Measurements from ENCODE around the gene OAS1. TPM values are rescaled to one million over a fixed set of nuclear protein-coding genes. Genes with fewer than 3 reads are reported as not detected.
"Not testable (repeated sequence)": the region's sequence is repeated elsewhere in the genome, so short reads cannot be mapped to it uniquely, and the experiment has no call there.

OAS1 gene
- total RNA-seq, 2 experiments from 2014 or later, result 143 to 146 TPM

DNA sequence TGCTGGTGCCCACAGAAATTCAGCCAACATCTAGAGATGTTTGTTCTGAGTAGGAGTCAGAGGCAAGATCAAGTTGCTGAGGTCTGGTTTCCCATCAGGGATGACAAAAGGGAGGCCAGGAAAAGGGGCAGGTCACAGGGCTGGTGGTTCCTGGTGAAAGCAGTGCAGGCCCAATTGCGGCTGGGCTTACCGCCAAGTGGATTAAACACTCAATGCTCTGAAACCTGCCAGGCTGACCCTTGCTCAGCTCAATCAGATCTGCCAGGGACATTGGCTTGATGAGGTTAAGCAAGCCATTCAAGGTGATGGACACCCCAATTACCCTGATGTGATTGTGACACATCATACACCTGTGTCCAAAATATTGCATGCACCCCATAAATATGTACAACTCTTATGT is 5.5 kb upstream of the OAS1 start:
- H3K27me3 Mint-ChIP-seq (ENCODE audit: low read depth), result peaks cover 17% of the 10 kb centered on the region
- no peak for DNase-seq
- H3K4me1 Mint-ChIP-seq (ENCODE audit: low read depth), result peaks cover 44% of the 10 kb centered on the region
- H3K4me3 Mint-ChIP-seq, result no peak overlapping the region
- H3K27ac Mint-ChIP-seq, result no peak overlapping the region
- no peaks in the 10 kb centered on the region for H3K9me3 Mint-ChIP-seq (ENCODE audit: insufficient read depth)
- CTCF ChIA-PET, result interaction anchor here (1.0 to 2.3 kb wide), 15 partner anchors 9 to 273 kb away, joined by 3 to 14 read pairs (median 7); partner anchors contain the start of genes OAS2 and OAS3
- ATAC-seq, result no peak
- POLR2A ChIA-PET, result interaction anchor here (1.2 to 3.5 kb wide), 2 partner anchors 37 to 77 kb away, joined by 5 to 37 read pairs; partner anchors contain the start of genes OAS2 and OAS3
- no peaks in the 10 kb centered on the region for H3K36me3 Mint-ChIP-seq (ENCODE audit: low read depth)

DNA sequence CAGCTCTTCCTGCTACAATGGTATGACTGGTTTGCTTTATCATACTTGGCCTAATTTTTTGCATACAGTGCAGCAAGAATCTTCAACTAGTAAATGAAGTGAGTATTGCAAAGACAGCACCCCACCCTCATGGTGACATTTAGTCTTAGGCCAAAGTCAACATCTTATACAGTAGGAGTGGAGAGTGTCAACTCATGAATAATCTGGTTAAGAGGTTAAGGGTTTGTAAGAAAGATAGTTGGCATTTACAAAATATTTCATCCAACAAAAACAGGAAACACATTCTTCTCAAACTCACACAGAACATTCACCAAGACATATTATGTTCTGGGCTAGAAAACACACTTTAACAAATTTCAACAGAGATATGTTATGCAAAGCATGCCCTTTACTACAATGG is 2.2 kb upstream of the OAS1 start:
- no peak for ATAC-seq
- Mint-ChIP-seq H3K4me1 (ENCODE audit: low read depth) (peaks cover 61% of the 10 kb centered on the region), H3K27ac (peak overlapping the region; percentile 37), H3K27me3 (ENCODE audit: low read depth) (no peaks in the 10 kb centered on the region), H3K9me3 (ENCODE audit: insufficient read depth) (no peaks in the 10 kb centered on the region), H3K36me3 (ENCODE audit: low read depth) (peaks cover 28% of the 10 kb centered on the region), H3K4me3 (no peak overlapping the region)
- POLR2A ChIA-PET, result interaction anchor here (6.6 to 7.4 kb wide), 2 partner anchors 35 to 74 kb away, joined by 74 to 104 read pairs; partner anchors contain the start of genes OAS2 and OAS3
- no peak for DNase-seq
- CTCF ChIA-PET, result interaction anchor here (1.2 kb wide), 1 partner anchor 27 kb away, joined by 3 read pairs; no protein-coding TSS in a partner anchor

DNA sequence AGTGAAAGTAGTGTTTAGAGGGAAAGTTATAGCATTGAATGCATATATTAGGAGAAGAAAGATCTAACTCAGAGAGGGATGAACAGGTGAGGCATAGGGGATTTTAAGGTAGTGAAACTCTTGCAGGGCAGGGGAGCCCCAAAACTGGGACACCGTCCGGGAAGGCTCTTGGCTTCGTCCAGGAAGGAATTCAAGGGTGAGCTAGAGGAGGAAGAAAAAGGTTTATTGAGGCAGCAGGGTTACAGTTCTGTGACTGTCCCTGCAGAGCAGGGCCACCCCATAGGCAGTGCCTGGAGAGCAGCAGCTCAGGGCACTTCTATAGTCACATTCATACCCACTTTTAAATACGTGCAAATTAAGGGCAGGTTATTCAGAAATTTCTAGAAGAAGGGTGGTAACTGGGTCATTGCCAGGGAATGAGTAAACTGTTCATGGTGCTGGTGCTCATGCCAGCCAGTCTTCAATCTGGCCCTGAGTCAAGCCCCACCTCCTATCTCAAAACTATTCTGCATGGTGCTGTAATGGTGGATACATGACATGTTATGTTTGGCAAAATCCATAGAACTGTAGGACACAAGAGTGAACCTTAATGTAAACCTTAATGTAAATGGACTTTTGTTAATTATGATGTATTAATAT is 1.2 kb upstream of the OAS1 start:
- Mint-ChIP-seq H3K4me1 (ENCODE audit: low read depth) (peaks cover 66% of the 10 kb centered on the region), H3K27me3 (ENCODE audit: low read depth) (no peaks in the 10 kb centered on the region)
- CTCF ChIA-PET, result interaction anchor here (1.2 to 3.3 kb wide), 6 partner anchors 26 to 87 kb away, joined by 3 to 20 read pairs (median 10); partner anchors contain the start of genes OAS2 and OAS3

DNA sequence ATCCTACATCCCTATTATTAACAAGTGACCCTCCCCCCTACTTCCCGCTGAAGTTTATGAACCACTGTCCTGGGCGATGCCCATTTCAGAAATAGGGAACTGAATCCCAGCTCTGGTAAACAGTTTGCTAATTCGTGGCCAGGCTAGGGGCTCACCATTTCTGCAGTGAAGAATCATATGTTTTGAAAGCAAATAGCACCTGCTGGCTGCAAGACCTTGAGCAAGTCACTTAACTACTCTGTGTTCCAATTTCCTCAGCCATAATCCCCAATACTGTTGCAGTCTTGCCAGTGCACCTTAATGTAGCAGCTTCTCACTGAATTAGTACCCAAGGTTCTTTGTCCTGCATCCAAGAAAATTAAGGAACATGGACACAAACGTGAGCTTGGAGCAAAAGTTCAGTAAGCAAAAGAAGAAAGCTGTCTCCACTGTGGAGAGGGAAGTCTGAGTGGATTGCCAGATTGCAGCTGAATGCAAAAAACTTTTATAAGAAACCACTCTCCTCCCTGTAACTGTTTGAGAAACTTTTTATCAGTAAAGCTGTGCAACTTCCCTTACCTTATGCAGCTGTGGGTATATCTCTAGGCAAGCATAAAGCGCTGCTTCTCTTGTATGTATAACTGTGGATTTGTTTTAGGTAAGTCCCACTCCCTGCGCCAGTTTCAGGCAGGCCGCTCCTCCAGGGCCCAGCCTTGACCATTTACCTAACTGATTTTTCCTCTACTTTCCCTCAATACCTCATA is 824 bp downstream of the OAS1 start:
- Mint-ChIP-seq H3K4me1 (ENCODE audit: low read depth) (peaks cover 62% of the 10 kb centered on the region), H3K27ac (peak overlapping the region; percentile 95), H3K36me3 (ENCODE audit: low read depth) (peaks cover 58% of the 10 kb centered on the region), H3K9me3 (ENCODE audit: insufficient read depth) (peaks cover 9% of the 10 kb centered on the region), H3K27me3 (ENCODE audit: low read depth) (no peaks in the 10 kb centered on the region), H3K4me3 (peak overlapping the region; percentile 95)
- ATAC-seq (peak; percentile 27), DNase-seq (peak; percentile 27)
- ChIA-PET CTCF (interaction anchor here (0.8 to 3.3 kb wide), 13 partner anchors 9 to 245 kb away, joined by 3 to 20 read pairs (median 4); partner anchors contain the start of genes OAS2 and OAS3), POLR2A (interaction anchor here (0.9 to 7.4 kb wide), 9 partner anchors 10 to 279 kb away, joined by 3 to 104 read pairs (median 8); partner anchors contain the start of genes OAS2 and OAS3)

More for the DNA sequence above, 1.2 kb upstream of the OAS1 start:
- DNase-seq, result no peak
- POLR2A ChIA-PET, result interaction anchor here (1.0 to 7.4 kb wide), 4 partner anchors 14 to 73 kb away, joined by 3 to 104 read pairs (median 41); partner anchors contain the start of genes OAS2 and OAS3
- Mint-ChIP-seq H3K9me3 (ENCODE audit: insufficient read depth) (no peaks in the 10 kb centered on the region), H3K4me3 (no peak overlapping the region), H3K36me3 (ENCODE audit: low read depth) (peaks cover 38% of the 10 kb centered on the region), H3K27ac (peak overlapping the region; percentile 67)
- no peak for ATAC-seq

DNA sequence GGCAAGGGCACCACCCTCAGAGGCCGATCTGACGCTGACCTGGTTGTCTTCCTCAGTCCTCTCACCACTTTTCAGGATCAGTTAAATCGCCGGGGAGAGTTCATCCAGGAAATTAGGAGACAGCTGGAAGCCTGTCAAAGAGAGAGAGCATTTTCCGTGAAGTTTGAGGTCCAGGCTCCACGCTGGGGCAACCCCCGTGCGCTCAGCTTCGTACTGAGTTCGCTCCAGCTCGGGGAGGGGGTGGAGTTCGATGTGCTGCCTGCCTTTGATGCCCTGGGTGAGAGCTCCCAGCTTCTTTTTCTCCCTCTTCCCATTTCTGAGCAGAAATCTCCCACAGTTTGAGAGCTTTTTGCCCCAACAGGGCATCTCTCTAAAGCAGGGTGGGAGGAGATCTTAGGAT is 1.8 kb downstream of the OAS1 start:
- ChIA-PET CTCF (interaction anchor here (0.8 to 2.0 kb wide), 2 partner anchors 16 to 85 kb away, joined by 4 to 9 read pairs; no protein-coding TSS in a partner anchor), POLR2A (interaction anchor here (3.1 to 7.4 kb wide), 3 partner anchors 9 to 70 kb away, joined by 15 to 104 read pairs (median 74); partner anchors contain the start of genes OAS2 and OAS3)
- Mint-ChIP-seq H3K27me3 (ENCODE audit: low read depth) (no peaks in the 10 kb centered on the region), H3K36me3 (ENCODE audit: low read depth) (peaks cover 68% of the 10 kb centered on the region), H3K4me3 (peak overlapping the region; percentile 95), H3K9me3 (ENCODE audit: insufficient read depth) (peaks cover 19% of the 10 kb centered on the region), H3K4me1 (ENCODE audit: low read depth) (peaks cover 62% of the 10 kb centered on the region), H3K27ac (peak overlapping the region; percentile 95)
- no peak for DNase-seq
- ATAC-seq, result no peak

DNA sequence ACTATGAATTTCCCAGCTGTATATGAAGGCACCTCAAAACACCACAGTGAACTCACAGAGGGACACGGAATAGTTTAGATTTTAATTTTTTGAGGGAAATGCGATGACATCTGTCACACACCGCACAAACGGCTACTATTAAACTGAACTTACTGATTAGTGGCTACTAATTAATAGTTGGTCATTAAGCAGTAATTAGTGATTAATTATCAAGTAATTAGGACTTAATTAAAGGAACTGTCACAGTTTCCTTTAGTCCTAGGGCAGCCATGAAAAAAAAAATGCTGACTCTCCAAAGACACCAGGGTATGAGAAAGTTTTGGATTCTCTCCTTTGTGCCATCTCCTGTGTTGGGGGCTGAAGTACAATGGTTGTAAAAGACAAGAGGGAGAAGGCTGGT is 2.9 kb downstream of the OAS1 start:
- ChIA-PET CTCF (interaction anchor here (1.9 kb wide), 1 partner anchor 9 kb away, joined by 10 read pairs; no protein-coding TSS in a partner anchor), POLR2A (interaction anchor here (1.3 to 6.6 kb wide), 2 partner anchors 29 to 69 kb away, joined by 3 to 104 read pairs; partner anchors contain the start of genes OAS2 and OAS3)
- DNase-seq (no peak), ATAC-seq (no peak)
- Mint-ChIP-seq H3K9me3 (ENCODE audit: insufficient read depth) (peaks cover 25% of the 10 kb centered on the region), H3K36me3 (ENCODE audit: low read depth) (peaks cover 79% of the 10 kb centered on the region), H3K27ac (peak overlapping the region; percentile 95), H3K27me3 (ENCODE audit: low read depth) (no peaks in the 10 kb centered on the region), H3K4me3 (peak overlapping the region; percentile 95), H3K4me1 (ENCODE audit: low read depth) (peaks cover 58% of the 10 kb centered on the region)

DNA sequence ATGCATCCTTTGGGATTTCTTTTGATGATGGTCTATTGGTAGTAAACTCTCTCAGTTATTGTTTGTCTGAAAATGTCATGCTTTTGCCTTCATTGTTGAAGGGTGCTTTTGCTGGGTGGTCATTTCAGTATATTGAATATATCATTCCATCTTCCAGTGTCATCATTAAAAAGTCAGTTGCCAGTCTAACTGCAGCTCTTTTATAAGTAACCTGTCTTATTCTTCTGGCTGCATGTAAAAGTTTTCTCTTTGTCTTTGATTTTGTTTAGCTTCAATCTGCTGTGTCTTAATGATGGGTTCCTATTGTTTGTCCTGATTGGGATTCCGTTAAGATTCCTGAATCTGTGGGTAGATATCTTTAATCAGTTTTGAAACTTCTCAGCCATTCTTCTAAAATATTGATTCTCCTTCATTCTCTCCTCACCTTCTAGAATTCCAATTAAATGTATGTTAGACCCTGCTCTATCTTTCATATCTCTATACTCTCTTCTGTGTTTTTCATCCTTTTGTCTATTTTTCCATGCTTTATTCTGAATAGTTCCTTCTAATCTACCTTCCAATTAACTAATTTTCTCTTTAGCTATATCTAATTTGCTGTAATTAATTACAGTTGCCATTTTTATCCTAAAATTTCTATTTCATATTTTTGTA is 6.4 kb downstream of the OAS1 start:
- DNase-seq (no peak), ATAC-seq (no peak)
- H3K27me3 Mint-ChIP-seq (ENCODE audit: low read depth), result no peaks in the 10 kb centered on the region
- H3K9me3 Mint-ChIP-seq (ENCODE audit: insufficient read depth), result peaks cover 25% of the 10 kb centered on the region
- ChIA-PET CTCF (no interaction called here), POLR2A (no interaction called here)
- H3K4me1 Mint-ChIP-seq (ENCODE audit: low read depth), result peaks cover 56% of the 10 kb centered on the region
- H3K27ac Mint-ChIP-seq, result no peak overlapping the region
- peaks cover 97% of the 10 kb centered on the region for H3K36me3 Mint-ChIP-seq (ENCODE audit: low read depth)
- no peak overlapping the region for H3K4me3 Mint-ChIP-seq

DNA sequence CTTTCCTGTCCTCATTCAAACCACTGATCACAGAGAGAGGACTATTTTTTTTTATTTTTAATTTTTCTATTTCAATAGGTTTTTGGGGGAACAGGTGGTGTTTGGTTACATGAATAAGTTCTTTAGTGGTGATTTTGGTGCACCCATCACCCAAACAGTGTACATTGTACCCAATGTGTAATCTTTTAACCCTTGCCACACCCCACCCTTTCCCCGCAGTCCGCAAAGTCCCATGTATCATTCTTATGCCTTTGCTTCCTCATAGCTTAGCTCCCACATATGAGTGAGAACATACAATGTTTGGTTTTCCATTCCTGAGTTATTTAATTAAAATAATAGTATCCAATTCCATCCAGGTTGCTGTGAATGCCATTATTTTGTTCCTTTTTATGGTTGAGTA is 7.1 kb downstream of the OAS1 start:
- H3K27me3 Mint-ChIP-seq (ENCODE audit: low read depth); POLR2A ChIA-PET; CTCF ChIA-PET; H3K27ac Mint-ChIP-seq; DNase-seq; ATAC-seq; H3K4me3 Mint-ChIP-seq: not testable (repeated sequence)
- peaks cover 49% of the 10 kb centered on the region for H3K4me1 Mint-ChIP-seq (ENCODE audit: low read depth)
- peaks cover 25% of the 10 kb centered on the region for H3K9me3 Mint-ChIP-seq (ENCODE audit: insufficient read depth)
- peaks cover 97% of the 10 kb centered on the region for H3K36me3 Mint-ChIP-seq (ENCODE audit: low read depth)

DNA sequence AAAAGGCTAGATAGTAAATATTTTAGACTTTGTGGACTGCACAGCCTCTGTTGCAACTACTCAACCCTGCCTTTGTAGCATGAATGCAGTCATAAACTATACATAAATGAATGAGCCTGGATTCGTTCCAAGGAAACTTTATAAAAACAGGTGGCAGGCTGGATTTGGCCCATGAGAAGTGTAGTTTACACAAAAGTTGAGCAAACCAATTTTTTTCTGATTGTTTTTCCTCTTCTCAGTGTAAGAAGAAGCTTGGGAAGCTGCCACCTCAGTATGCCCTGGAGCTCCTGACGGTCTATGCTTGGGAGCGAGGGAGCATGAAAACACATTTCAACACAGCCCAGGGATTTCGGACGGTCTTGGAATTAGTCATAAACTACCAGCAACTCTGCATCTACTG is 9.5 kb downstream of the OAS1 start:
- H3K27ac Mint-ChIP-seq, result no peak overlapping the region
- CTCF ChIA-PET, result interaction anchor here (1.2 to 1.6 kb wide), 2 partner anchors 15 to 77 kb away, joined by 3 read pairs; no protein-coding TSS in a partner anchor
- H3K4me1 Mint-ChIP-seq (ENCODE audit: low read depth), result peaks cover 29% of the 10 kb centered on the region
- H3K9me3 Mint-ChIP-seq (ENCODE audit: insufficient read depth), result peaks cover 25% of the 10 kb centered on the region
- peaks cover 96% of the 10 kb centered on the region for H3K36me3 Mint-ChIP-seq (ENCODE audit: low read depth)
- no peak for ATAC-seq
- DNase-seq, result no peak
- POLR2A ChIA-PET, result interaction anchor here (0.7 to 3.5 kb wide), 2 partner anchors 9 to 24 kb away, joined by 3 to 15 read pairs; partner anchors contain the start of gene OAS1
- no peak overlapping the region for H3K4me3 Mint-ChIP-seq
- H3K27me3 Mint-ChIP-seq (ENCODE audit: low read depth), result no peaks in the 10 kb centered on the region

DNA sequence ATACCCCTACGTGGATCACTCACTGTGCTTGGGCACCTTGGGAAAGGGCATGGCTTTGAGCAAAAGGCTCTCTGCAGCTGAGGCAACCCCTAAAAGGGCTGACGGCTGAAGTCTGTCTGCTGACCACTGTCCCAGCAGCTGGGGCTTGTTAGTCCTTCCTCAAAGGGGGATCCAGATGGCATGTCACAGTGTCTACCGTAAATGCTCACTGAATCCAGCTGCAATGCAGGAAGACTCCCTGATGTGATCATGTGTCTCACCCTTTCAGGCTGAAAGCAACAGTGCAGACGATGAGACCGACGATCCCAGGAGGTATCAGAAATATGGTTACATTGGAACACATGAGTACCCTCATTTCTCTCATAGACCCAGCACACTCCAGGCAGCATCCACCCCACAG is 12.4 kb downstream of the OAS1 start:
- peaks cover 16% of the 10 kb centered on the region for H3K4me1 Mint-ChIP-seq (ENCODE audit: low read depth)
- ChIA-PET POLR2A (interaction anchor here (3.5 kb wide), 1 partner anchor 12 kb away, joined by 15 read pairs; the partner anchor contains the start of gene OAS1), CTCF (no interaction called here)
- no peak overlapping the region for H3K4me3 Mint-ChIP-seq
- no peak overlapping the region for H3K27ac Mint-ChIP-seq
- ATAC-seq (no peak), DNase-seq (no peak)
- H3K9me3 Mint-ChIP-seq (ENCODE audit: insufficient read depth), result peaks cover 4% of the 10 kb centered on the region
- no peaks in the 10 kb centered on the region for H3K27me3 Mint-ChIP-seq (ENCODE audit: low read depth)
- peaks cover 93% of the 10 kb centered on the region for H3K36me3 Mint-ChIP-seq (ENCODE audit: low read depth)

DNA sequence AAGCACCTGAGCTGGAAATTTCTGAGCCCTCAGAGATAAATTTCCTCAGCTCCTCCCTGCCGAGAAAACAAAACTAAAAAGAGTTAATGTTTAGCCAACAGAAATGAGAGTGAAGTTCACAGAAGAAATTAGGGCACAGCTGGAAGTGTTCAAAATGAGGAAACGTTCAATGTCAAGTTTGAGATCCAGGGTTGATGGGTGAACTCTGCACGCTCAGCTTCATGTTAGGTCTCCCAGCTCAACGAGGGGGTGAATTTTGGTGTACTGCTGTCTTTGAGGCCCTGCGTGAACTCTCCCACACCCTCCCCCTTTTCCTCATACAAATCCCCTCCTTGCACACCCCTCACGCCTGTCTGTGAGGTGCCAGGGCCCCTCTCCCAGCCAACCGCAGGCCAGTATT is 18.2 kb downstream of the OAS1 start:
- POLR2A ChIA-PET, result interaction anchor here (1.1 to 1.8 kb wide), 3 partner anchors 18 to 53 kb away, joined by 3 to 9 read pairs (median 4); partner anchors contain the start of genes OAS1 and OAS2

More for the DNA sequence above, 18.2 kb downstream of the OAS1 start:
- no peak for ATAC-seq
- CTCF ChIA-PET, result interaction anchor here (2.6 kb wide), 1 partner anchor 17 kb away, joined by 9 read pairs; no protein-coding TSS in a partner anchor
- no peak overlapping the region for H3K4me3 Mint-ChIP-seq
- no peaks in the 10 kb centered on the region for H3K27me3 Mint-ChIP-seq (ENCODE audit: low read depth)
- H3K27ac Mint-ChIP-seq, result peak overlapping the region; percentile 28
- H3K4me1 Mint-ChIP-seq (ENCODE audit: low read depth), result peaks cover 5% of the 10 kb centered on the region
- DNase-seq, result no peak
- H3K9me3 Mint-ChIP-seq (ENCODE audit: insufficient read depth), result peaks cover 7% of the 10 kb centered on the region
- peaks cover 84% of the 10 kb centered on the region for H3K36me3 Mint-ChIP-seq (ENCODE audit: low read depth)
